Measurements from ENCODE around the gene MAPK1.
"Not testable (repeated sequence)": the region's sequence is repeated elsewhere in the genome, so short reads cannot be mapped to it uniquely, and the experiment has no call there.

The MAPK1 gene

GRCh38 chr22:21819183-21819770 is 48.2 kb downstream of the MAPK1 start:
- TF ChIP-seq CTCF (IDR thresholded peaks at IDR 0.05; ENCODE audit: insufficient read depth, low read length, poor library complexity, severe bottlenecking) (no peak), EZH2phosphoT487 (conservative IDR thresholded peaks at IDR 0.05; ENCODE audit: low read length) (no peak)
- Histone ChIP-seq H3K9me3 (ENCODE audit: insufficient read depth, low read length) (no peaks in the 10 kb centered on the region), H3K36me3 (ENCODE audit: low read length) (no peaks in the 10 kb centered on the region), H3K9ac (ENCODE audit: low read length) (no peak overlapping the region), H3K9me2 (replicated peaks; ENCODE audit: insufficient read depth, low read length) (no peaks in the 10 kb centered on the region), H3K27me3 (ENCODE audit: low read length) (no peaks in the 10 kb centered on the region), H3K4me2 (ENCODE audit: low read depth, low read length, poor library complexity, severe bottlenecking) (no peak overlapping the region), H3K27ac (ENCODE audit: low read depth, low read length) (no peak overlapping the region), H3K4me3 (ENCODE audit: insufficient read depth, low read length, poor library complexity, severe bottlenecking) (no peak overlapping the region), H3F3A (ENCODE audit: insufficient read depth) (peaks cover 10% of the 10 kb centered on the region; the same call in 1 of the 2 replicates), H3K79me2 (ENCODE audit: insufficient read depth, low read length) (peaks cover 72% of the 10 kb centered on the region), H2AFZ (ENCODE audit: low read depth, low read length, severe bottlenecking) (no peak overlapping the region), H4K20me1 (ENCODE audit: low read depth, low read length) (no peaks in the 10 kb centered on the region)

- H3K27me3 ChIP-seq (ENCODE audit: low read length), result no peaks in the 10 kb centered on the region
- no peaks in the 10 kb centered on the region for H4K20me1 ChIP-seq (ENCODE audit: low read depth, low read length)
- no peak overlapping the region for H3K4me2 ChIP-seq (ENCODE audit: low read depth, low read length, poor library complexity, severe bottlenecking)
- H3K9me3 ChIP-seq (ENCODE audit: insufficient read depth, low read length), result no peaks in the 10 kb centered on the region
- no peak overlapping the region for H2AFZ ChIP-seq (ENCODE audit: low read depth, low read length, severe bottlenecking)
- H3K9me2 ChIP-seq (replicated peaks; ENCODE audit: insufficient read depth, low read length), result no peaks in the 10 kb centered on the region
- H3K36me3 ChIP-seq (ENCODE audit: low read length), result no peaks in the 10 kb centered on the region
- no peak for TF ChIP-seq CTCF (IDR thresholded peaks at IDR 0.05; ENCODE audit: insufficient read depth, low read length, poor library complexity, severe bottlenecking)
- H3K79me2 ChIP-seq (ENCODE audit: insufficient read depth, low read length), result peaks cover 74% of the 10 kb centered on the region
- H3K4me3 ChIP-seq (ENCODE audit: insufficient read depth, low read length, poor library complexity, severe bottlenecking), result no peak overlapping the region
- peaks cover 10% of the 10 kb centered on the region; the same call in 1 of the 2 replicates for H3F3A ChIP-seq (ENCODE audit: insufficient read depth)
- no peak overlapping the region for H3K27ac ChIP-seq (ENCODE audit: low read depth, low read length)
- H3K9ac ChIP-seq (ENCODE audit: low read length), result no peak overlapping the region
Measured at GRCh38 chr22:21818487-21819182, 48.8 kb downstream of the MAPK1 start.

- not testable (repeated sequence) for H3K9ac ChIP-seq (ENCODE audit: low read length); H3K9me3 ChIP-seq (ENCODE audit: insufficient read depth, low read length); H3K4me3 ChIP-seq (ENCODE audit: insufficient read depth, low read length, poor library complexity, severe bottlenecking); H3K9me2 ChIP-seq (replicated peaks; ENCODE audit: insufficient read depth, low read length); H3K36me3 ChIP-seq (ENCODE audit: low read length); H4K20me1 ChIP-seq (ENCODE audit: low read depth, low read length); H2AFZ ChIP-seq (ENCODE audit: low read depth, low read length, severe bottlenecking); H3F3A ChIP-seq (ENCODE audit: insufficient read depth); H3K27me3 ChIP-seq (ENCODE audit: low read length)
- H3K4me2 ChIP-seq (ENCODE audit: low read depth, low read length, poor library complexity, severe bottlenecking), result peak overlapping the region; percentile 64
- H3K79me2 ChIP-seq (ENCODE audit: insufficient read depth, low read length), result peaks cover 78% of the 10 kb centered on the region
- peak overlapping the region; percentile 82 for H3K27ac ChIP-seq (ENCODE audit: low read depth, low read length)
Measured at GRCh38 chr22:21817497-21817853, 50.0 kb downstream of the MAPK1 start.

GRCh38 chr22:21816787-21817496 is 50.5 kb downstream of the MAPK1 start:
- Histone ChIP-seq H3K9ac (ENCODE audit: low read length) (0 out of 2 replicates have a peak overlapping the region, but pooled peaks have one; percentile 14), H4K20me1 (ENCODE audit: low read depth, low read length) (no peaks in the 10 kb centered on the region), H3F3A (ENCODE audit: insufficient read depth) (peaks cover 10% of the 10 kb centered on the region; the same call in 1 of the 2 replicates), H3K4me2 (ENCODE audit: low read depth, low read length, poor library complexity, severe bottlenecking) (peak overlapping the region; percentile 64), H2AFZ (ENCODE audit: low read depth, low read length, severe bottlenecking) (no peak overlapping the region), H3K36me3 (ENCODE audit: low read length) (no peaks in the 10 kb centered on the region), H3K4me3 (ENCODE audit: insufficient read depth, low read length, poor library complexity, severe bottlenecking) (no peak overlapping the region), H3K9me3 (ENCODE audit: insufficient read depth, low read length) (no peaks in the 10 kb centered on the region), H3K9me2 (replicated peaks; ENCODE audit: insufficient read depth, low read length) (no peaks in the 10 kb centered on the region), H3K27ac (ENCODE audit: low read depth, low read length) (peak overlapping the region; percentile 82), H3K79me2 (ENCODE audit: insufficient read depth, low read length) (peaks cover 78% of the 10 kb centered on the region), H3K27me3 (ENCODE audit: low read length) (no peaks in the 10 kb centered on the region)
- TF ChIP-seq CTCF (IDR thresholded peaks at IDR 0.05; ENCODE audit: insufficient read depth, low read length, poor library complexity, severe bottlenecking) (no peak), EZH2phosphoT487 (conservative IDR thresholded peaks at IDR 0.05; ENCODE audit: low read length) (no peak)
